Testis (tissue), 3 donors: ENCODE results near the gene UBC. TPM values are rescaled to one million over a fixed set of nuclear protein-coding genes. Genes with fewer than 3 reads are reported as not detected.

Experiments used
- DNase-seq: peaks from one replicate; pipeline ENCODE4 v3.0.0-alpha.2; 2019
- H3K27ac ChIP-seq, 2 donors: fragments of 200-600 bp; sonication (generic); one replicate each; pipeline ENCODE4 v1.5.1; 2019
- H3K27me3 ChIP-seq: fragments of 200-600 bp; sonication (generic); one replicate; pipeline ENCODE4 v1.5.1; 2019
- H3K36me3 ChIP-seq: fragments of 200-600 bp; sonication (generic); one replicate; pipeline ENCODE4 v1.5.1; 2017; ENCODE audit warnings: low read depth; ENCODE audit errors: missing control alignments
- H3K4me1 ChIP-seq: fragments of 200-600 bp; sonication (generic); one replicate; pipeline ENCODE4 v1.5.1; 2019
- H3K4me3 ChIP-seq, 2 donors: fragments of 200-600 bp; sonication (generic); one replicate each; pipeline ENCODE4 v1.5.1; 2017 to 2019
- H3K9me3 ChIP-seq: fragments of 200-600 bp; sonication (generic); one replicate; pipeline ENCODE4 v1.5.1; 2017
- CTCF ChIP-seq, 3 experiments: fragments of 450-650 bp in 2 of 3; fragments of 200-600 bp in 1 of 3; sonication (generic) in 1 of 3; IDR thresholded peaks; one replicate each; pipeline ENCODE4 v1.5.1; 2016 to 2019; ENCODE audit warnings: antibody characterized with exemption in 3 of 3, mild to moderate bottlenecking in 2 of 3, moderate library complexity in 1 of 3
- POLR2A ChIP-seq: fragments of 450-650 bp; IDR thresholded peaks from one replicate; pipeline ENCODE4 v1.6.1; 2017; ENCODE audit warnings: antibody characterized with exemption, mild to moderate bottlenecking, moderate library complexity
- WGBS, 2 donors: methylation state at CpG; one replicate each; pipeline ENCODE4 v1.1.5; 2018; 5-methylcytosine and 5-hydroxymethylcytosine counted together
- intact Hi-C: fragments of 100-400 bp; cut with DNase I; formaldehyde crosslinking; loops from one replicate; pipeline ENCODE4 v1.15.1; 2023; ENCODE audit warnings: low total_unique reads
- polyA plus RNA-seq: library from polyadenylated mRNA; stranded (reverse); fragments of 350-450 nt; fragmentation: Illumina TruSeq; extraction: RNeasy Lipid Tissue Mini Kit (QIAGEN cat#74804); gene quantifications from one replicate; pipeline ENCODE4 v1.2.3, GENCODE V29; 2014; ENCODE audit warnings: low read depth, low replicate concordance; ENCODE audit not compliant: insufficient read depth
- total RNA-seq, 2 donors: library from RNA; depleted of rRNA; stranded (reverse); fragments of >200 nt; gene quantifications; one replicate each; pipeline ENCODE4 v1.2.3, GENCODE V29; 2016

UBC gene
- total and polyA plus RNA-seq, 3 donors from 2014 or later, result 1,262 to 2,678 (median 1,458) TPM

- intact Hi-C loops, result no loop called here
- H3K4me3 ChIP-seq, result no peak overlapping the region
- no peak overlapping the region for H3K27ac ChIP-seq
- H3K27me3 ChIP-seq, result no peaks in the 10 kb centered on the region
- no peaks in the 10 kb centered on the region for H3K9me3 ChIP-seq
- TF ChIP-seq POLR2A (no peak), CTCF (IDR thresholded peaks at IDR 0.05) (no peak)
- 83 to 84% methylated on average over 9 of the region's 9 CpGs for WGBS, 2 donors
- H3K4me1 ChIP-seq, result peaks cover 11% of the 10 kb centered on the region
- no peak for DNase-seq
- no peaks in the 10 kb centered on the region for H3K36me3 ChIP-seq
These were observed 47.5 kb downstream of the UBC start for GRCh38 chr12:124866883-124867400.

GRCh38 chr12:124866195-124866882 is 48.1 kb downstream of the UBC start:
- H3K27me3 ChIP-seq, result no peaks in the 10 kb centered on the region
- TF ChIP-seq POLR2A (no peak), CTCF (IDR thresholded peaks at IDR 0.05) (no peak)
- H3K27ac ChIP-seq, result no peak overlapping the region
- no peaks in the 10 kb centered on the region for H3K36me3 ChIP-seq
- peaks cover 12% of the 10 kb centered on the region for H3K4me1 ChIP-seq
- H3K9me3 ChIP-seq, result no peaks in the 10 kb centered on the region
- intact Hi-C loops, result no loop called here
- 85% methylated on average over 10 of the region's 10 CpGs for WGBS, 2 donors
- H3K4me3 ChIP-seq, result no peak overlapping the region
- no peak for DNase-seq

- H3K36me3 ChIP-seq, result no peaks in the 10 kb centered on the region
- no peaks in the 10 kb centered on the region for H3K27me3 ChIP-seq
- WGBS, 2 donors, result 80 to 89% methylated on average over 7 of the region's 7 CpGs
- intact Hi-C loops, result no loop called here
- no peak for DNase-seq
- H3K4me3 ChIP-seq, result no peak overlapping the region
- no peaks in the 10 kb centered on the region for H3K9me3 ChIP-seq
- no peak for TF ChIP-seq POLR2A
- TF ChIP-seq CTCF (IDR thresholded peaks at IDR 0.05), result no peak
- H3K4me1 ChIP-seq, result peaks cover 12% of the 10 kb centered on the region
- no peak overlapping the region for H3K27ac ChIP-seq
These were observed 48.7 kb downstream of the UBC start for GRCh38 chr12:124865728-124866127.

GRCh38 chr12:124864326-124864752 is 50.1 kb downstream of the UBC start:
- peak overlapping the region; percentile 27 to 73 for H3K27ac ChIP-seq

More at GRCh38 chr12:124864326-124864752, 50.1 kb downstream of the UBC start:
- intact Hi-C loops, result no loop called here
- H3K4me1 ChIP-seq, result peaks cover 12% of the 10 kb centered on the region
- no peaks in the 10 kb centered on the region for H3K27me3 ChIP-seq
- peak overlapping the region; percentile 71 to 79 for H3K4me3 ChIP-seq
- no peaks in the 10 kb centered on the region for H3K9me3 ChIP-seq
- TF ChIP-seq POLR2A (no peak), CTCF (IDR thresholded peaks at IDR 0.05) (no peak)
- WGBS, 2 donors, result 74 to 76% methylated on average over 14 of the region's 14 CpGs
- H3K36me3 ChIP-seq, result no peaks in the 10 kb centered on the region
- no peak for DNase-seq
